Measurements from ENCODE around the gene IGFBP5. TPM values are rescaled to one million over a fixed set of nuclear protein-coding genes. Genes with fewer than 3 reads are reported as not detected.

Gene IGFBP5
- total RNA-seq, 2 donors from 2014 or later, result 162 to 319 TPM

GRCh38 chr2:216661051-216661450 lies 34.3 kb downstream of the IGFBP5 start:
- Histone ChIP-seq H3K4me3 (no peak overlapping the region), H3K36me3 (no peaks in the 10 kb centered on the region), H3K27me3 (replicated peaks; ENCODE audit: insufficient read depth) (no peaks in the 10 kb centered on the region), H3K27ac (no peak overlapping the region), H3K9me3 (no peaks in the 10 kb centered on the region), H3K4me1 (replicated peaks) (peaks cover 4% of the 10 kb centered on the region)
- WGBS, result 97% methylated on average over 5 of the region's 5 CpGs
- intact Hi-C loops (cut with DNase I), result no loop called here
- no peak for TF ChIP-seq POLR2AphosphoS5 (IDR thresholded peaks at IDR 0.05)
- no peak for TF ChIP-seq CTCF (IDR thresholded peaks at IDR 0.05)
- TF ChIP-seq POLR2A (IDR thresholded peaks at IDR 0.05), result no peak
- no peak for DNase-seq (ENCODE audit: low spot score)

- intact Hi-C loops (cut with DNase I), result no loop called here
- H3K9me3 ChIP-seq, result no peaks in the 10 kb centered on the region
- H3K4me1 ChIP-seq (replicated peaks), result peaks cover 2% of the 10 kb centered on the region
- H3K4me3 ChIP-seq, result no peak overlapping the region
- WGBS, result 90% methylated on average over 10 of the region's 10 CpGs
- H3K27me3 ChIP-seq (replicated peaks; ENCODE audit: insufficient read depth), result no peaks in the 10 kb centered on the region
- H3K36me3 ChIP-seq, result no peaks in the 10 kb centered on the region
- H3K27ac ChIP-seq, result no peak overlapping the region
- DNase-seq (ENCODE audit: low spot score), result no peak
- TF ChIP-seq CTCF (IDR thresholded peaks at IDR 0.05) (no peak), POLR2A (IDR thresholded peaks at IDR 0.05) (no peak), POLR2AphosphoS5 (IDR thresholded peaks at IDR 0.05) (no peak)
Measured at GRCh38 chr2:216660496-216660895, 34.9 kb downstream of the IGFBP5 start.

GRCh38 chr2:216659276-216659675 lies 36.1 kb downstream of the IGFBP5 start:
- no peaks in the 10 kb centered on the region for H3K4me1 ChIP-seq (replicated peaks)
- TF ChIP-seq POLR2AphosphoS5 (IDR thresholded peaks at IDR 0.05), result peak; percentile 20
- TF ChIP-seq POLR2A (IDR thresholded peaks at IDR 0.05), result no peak
- TF ChIP-seq CTCF (IDR thresholded peaks at IDR 0.05), result no peak
- DNase-seq (ENCODE audit: low spot score), result peak; percentile 62
- 49% methylated on average over 6 of the region's 6 CpGs for WGBS
- H3K9me3 ChIP-seq, result no peaks in the 10 kb centered on the region
- H3K27ac ChIP-seq, result peak overlapping the region in 1 of 2 donors; percentile 18
- no peaks in the 10 kb centered on the region for H3K36me3 ChIP-seq
- H3K27me3 ChIP-seq (replicated peaks; ENCODE audit: insufficient read depth), result no peaks in the 10 kb centered on the region
- H3K4me3 ChIP-seq, result no peak overlapping the region
- intact Hi-C loops (cut with DNase I), result no loop called here

GRCh38 chr2:216658757-216659156 lies 36.6 kb downstream of the IGFBP5 start:
- WGBS, result 64% methylated on average over 6 of the region's 6 CpGs
- no peak for DNase-seq (ENCODE audit: low spot score)
- H3K4me3 ChIP-seq, result no peak overlapping the region
- no peaks in the 10 kb centered on the region for H3K36me3 ChIP-seq
- H3K27ac ChIP-seq, result peak overlapping the region in 1 of 2 donors; percentile 18
- no peaks in the 10 kb centered on the region for H3K9me3 ChIP-seq
- TF ChIP-seq POLR2AphosphoS5 (IDR thresholded peaks at IDR 0.05) (no peak), POLR2A (IDR thresholded peaks at IDR 0.05) (no peak), CTCF (IDR thresholded peaks at IDR 0.05) (no peak)
- H3K4me1 ChIP-seq (replicated peaks), result no peaks in the 10 kb centered on the region
- H3K27me3 ChIP-seq (replicated peaks; ENCODE audit: insufficient read depth), result no peaks in the 10 kb centered on the region
- intact Hi-C loops (cut with DNase I), result no loop called here

- intact Hi-C loops (cut with DNase I), result no loop called here
- H3K27ac ChIP-seq, result peak overlapping the region in 1 of 2 donors; percentile 13
- DNase-seq (ENCODE audit: low spot score), result no peak
- H3K27me3 ChIP-seq (replicated peaks; ENCODE audit: insufficient read depth), result no peaks in the 10 kb centered on the region
- H3K4me3 ChIP-seq, result no peak overlapping the region
- peak; percentile 53 for TF ChIP-seq POLR2AphosphoS5 (IDR thresholded peaks at IDR 0.05)
- no peak for TF ChIP-seq POLR2A (IDR thresholded peaks at IDR 0.05)
- TF ChIP-seq CTCF (IDR thresholded peaks at IDR 0.05), result no peak
- H3K36me3 ChIP-seq, result no peaks in the 10 kb centered on the region
- no peaks in the 10 kb centered on the region for H3K4me1 ChIP-seq (replicated peaks)
- no peaks in the 10 kb centered on the region for H3K9me3 ChIP-seq
- WGBS, result 34% methylated on average over 7 of the region's 7 CpGs
Measured at GRCh38 chr2:216657980-216658379, 37.4 kb downstream of the IGFBP5 start.
